ENCODE results near the gene NFYA.
"Not testable (repeated sequence)": the region's sequence is repeated elsewhere in the genome, so short reads cannot be mapped to it uniquely, and the experiment has no call there.

NFYA gene

GRCh38 chr6:41073968-41074691 lies 1.4 kb downstream of the NFYA start:
- peak in 1 of 2 experiments; percentile 56 for DNase-seq

GRCh38 chr6:41074692-41075436 lies 2.1 kb downstream of the NFYA start:
- DNase-seq: no peak

- DNase-seq: no peak
These were observed 3.2 kb downstream of the NFYA start for GRCh38 chr6:41075651-41076626.

GRCh38 chr6:41077536-41077935 lies 4.8 kb downstream of the NFYA start:
- DNase-seq: no peak

- no peak for DNase-seq
These were observed 5.3 kb downstream of the NFYA start for GRCh38 chr6:41078101-41078500.

GRCh38 chr6:41079080-41079479 lies 6.3 kb downstream of the NFYA start:
- no peak for DNase-seq

- DNase-seq: no peak
These were observed 7.8 kb downstream of the NFYA start for GRCh38 chr6:41080621-41081020.

GRCh38 chr6:41083072-41083471 lies 10.3 kb downstream of the NFYA start:
- no peak for DNase-seq

- DNase-seq: no peak
These were observed 12.4 kb downstream of the NFYA start for GRCh38 chr6:41085182-41085581.

- DNase-seq: no peak
These were observed 15.7 kb downstream of the NFYA start for GRCh38 chr6:41088451-41088850.

- no peak for DNase-seq
These were observed 18.3 kb downstream of the NFYA start for GRCh38 chr6:41090841-41091761.

GRCh38 chr6:41092421-41093140 lies 19.8 kb downstream of the NFYA start:
- DNase-seq: peak in 1 of 2 experiments; percentile 32

GRCh38 chr6:41093729-41094128 lies 21.0 kb downstream of the NFYA start:
- DNase-seq: no peak

- no peak for DNase-seq
These were observed 24.8 kb downstream of the NFYA start for GRCh38 chr6:41097467-41098090.

GRCh38 chr6:41098366-41098765 lies 25.6 kb downstream of the NFYA start:
- DNase-seq: no peak

GRCh38 chr6:41100871-41101287 lies 28.1 kb downstream of the NFYA start:
- DNase-seq: no peak

- DNase-seq: no peak
These were observed 31.1 kb downstream of the NFYA start for GRCh38 chr6:41103847-41104246.

GRCh38 chr6:41111017-41111416 lies 38.2 kb downstream of the NFYA start:
- DNase-seq: no peak

GRCh38 chr6:41115027-41115426 lies 42.3 kb downstream of the NFYA start:
- not testable (repeated sequence) for DNase-seq

GRCh38 chr6:41119508-41119907 lies 46.7 kb downstream of the NFYA start:
- DNase-seq: no peak

GRCh38 chr6:41120058-41120457 lies 47.3 kb downstream of the NFYA start:
- DNase-seq: no peak

Measured in NCI-H524 (cell line).